ENCODE measurements around the gene RBKS. TPM values are rescaled to one million over a fixed set of nuclear protein-coding genes. Genes with fewer than 3 reads are reported as not detected.

Gene RBKS
- total and polyA plus RNA-seq, 2 of the 13 experiments (the other 11 are each of a cell fraction or from before 2014, with no cell fraction given), result 7.7 to 8.3 TPM

DNA sequence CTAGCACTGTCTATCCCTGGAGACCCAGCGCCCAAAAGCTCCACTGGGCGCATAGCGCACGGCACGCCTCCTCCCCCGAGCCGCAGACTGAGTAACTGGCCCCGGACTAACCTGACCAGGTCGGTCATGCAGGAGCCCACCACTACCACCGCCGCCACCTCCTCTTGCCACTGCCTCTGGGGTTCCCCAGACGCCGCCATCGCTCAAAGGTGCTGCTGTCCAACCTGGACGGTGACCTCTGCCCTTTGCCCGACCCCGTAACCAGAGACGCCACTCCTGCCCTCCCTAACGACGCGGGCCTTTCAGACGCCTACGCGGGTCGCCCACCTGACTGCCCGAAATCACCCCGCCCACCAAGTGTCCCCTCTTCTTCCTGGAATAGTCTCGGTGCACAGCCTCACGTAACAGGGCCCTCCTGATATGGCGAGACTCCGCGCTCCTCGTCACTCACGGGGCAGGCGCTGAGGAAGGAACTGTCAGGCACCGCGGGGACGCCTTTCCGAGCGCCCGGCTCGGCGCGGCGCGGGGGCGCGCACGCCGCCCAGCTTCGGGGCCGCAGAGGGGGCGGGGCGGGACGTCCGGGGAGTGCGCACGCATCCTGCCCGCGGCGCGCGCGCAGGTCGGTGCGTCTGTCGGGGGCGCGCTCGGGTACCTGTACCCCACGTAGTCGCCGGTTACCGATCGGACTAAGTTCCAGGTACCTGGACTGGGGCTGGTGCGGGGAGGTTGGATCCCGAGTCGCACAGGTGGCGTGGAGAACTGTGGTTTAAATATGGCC is at the start of gene RBKS, which contains the start of gene BABAM2 (continued):
- TF ChIP-seq, protein P1, sequence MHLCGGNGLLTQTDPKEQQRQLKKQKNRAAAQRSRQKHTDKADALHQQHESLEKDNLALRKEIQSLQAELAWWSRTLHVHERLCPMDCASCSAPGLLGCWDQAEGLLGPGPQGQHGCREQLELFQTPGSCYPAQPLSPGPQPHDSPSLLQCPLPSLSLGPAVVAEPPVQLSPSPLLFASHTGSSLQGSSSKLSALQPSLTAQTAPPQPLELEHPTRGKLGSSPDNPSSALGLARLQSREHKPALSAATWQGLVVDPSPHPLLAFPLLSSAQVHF (CRISPR knock-in tag; IDR thresholded peaks at IDR 0.05), result no peak
- TF ChIP-seq, protein P2, sequence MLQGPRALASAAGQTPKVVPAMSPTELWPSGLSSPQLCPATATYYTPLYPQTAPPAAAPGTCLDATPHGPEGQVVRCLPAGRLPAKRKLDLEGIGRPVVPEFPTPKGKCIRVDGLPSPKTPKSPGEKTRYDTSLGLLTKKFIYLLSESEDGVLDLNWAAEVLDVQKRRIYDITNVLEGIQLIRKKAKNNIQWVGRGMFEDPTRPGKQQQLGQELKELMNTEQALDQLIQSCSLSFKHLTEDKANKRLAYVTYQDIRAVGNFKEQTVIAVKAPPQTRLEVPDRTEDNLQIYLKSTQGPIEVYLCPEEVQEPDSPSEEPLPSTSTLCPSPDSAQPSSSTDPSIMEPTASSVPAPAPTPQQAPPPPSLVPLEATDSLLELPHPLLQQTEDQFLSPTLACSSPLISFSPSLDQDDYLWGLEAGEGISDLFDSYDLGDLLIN (CRISPR knock-in tag; IDR thresholded peaks at IDR 0.05; ENCODE audit: borderline replicate concordance), result 0 out of 2 replicates have a peak, but pooled peaks have one; percentile 70
- no peak; the same call in 1 of the 2 replicates for TF ChIP-seq CENPT (CRISPR knock-in tag; IDR thresholded peaks at IDR 0.05; ENCODE audit: low read depth)
- no peak; the same call in 1 of the 2 replicates for TF ChIP-seq SMAD3 (CRISPR knock-in tag; IDR thresholded peaks at IDR 0.05)
- peak; percentile 60 for TF ChIP-seq FOSL2 (CRISPR knock-in tag; IDR thresholded peaks at IDR 0.05)
- TF ChIP-seq, protein P3, sequence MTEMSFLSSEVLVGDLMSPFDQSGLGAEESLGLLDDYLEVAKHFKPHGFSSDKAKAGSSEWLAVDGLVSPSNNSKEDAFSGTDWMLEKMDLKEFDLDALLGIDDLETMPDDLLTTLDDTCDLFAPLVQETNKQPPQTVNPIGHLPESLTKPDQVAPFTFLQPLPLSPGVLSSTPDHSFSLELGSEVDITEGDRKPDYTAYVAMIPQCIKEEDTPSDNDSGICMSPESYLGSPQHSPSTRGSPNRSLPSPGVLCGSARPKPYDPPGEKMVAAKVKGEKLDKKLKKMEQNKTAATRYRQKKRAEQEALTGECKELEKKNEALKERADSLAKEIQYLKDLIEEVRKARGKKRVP (CRISPR knock-in tag; IDR thresholded peaks at IDR 0.05), result no peak
- peak; percentile 76 for TF ChIP-seq FOXA3 (CRISPR knock-in tag; IDR thresholded peaks at IDR 0.05)
- TF ChIP-seq, protein P4, sequence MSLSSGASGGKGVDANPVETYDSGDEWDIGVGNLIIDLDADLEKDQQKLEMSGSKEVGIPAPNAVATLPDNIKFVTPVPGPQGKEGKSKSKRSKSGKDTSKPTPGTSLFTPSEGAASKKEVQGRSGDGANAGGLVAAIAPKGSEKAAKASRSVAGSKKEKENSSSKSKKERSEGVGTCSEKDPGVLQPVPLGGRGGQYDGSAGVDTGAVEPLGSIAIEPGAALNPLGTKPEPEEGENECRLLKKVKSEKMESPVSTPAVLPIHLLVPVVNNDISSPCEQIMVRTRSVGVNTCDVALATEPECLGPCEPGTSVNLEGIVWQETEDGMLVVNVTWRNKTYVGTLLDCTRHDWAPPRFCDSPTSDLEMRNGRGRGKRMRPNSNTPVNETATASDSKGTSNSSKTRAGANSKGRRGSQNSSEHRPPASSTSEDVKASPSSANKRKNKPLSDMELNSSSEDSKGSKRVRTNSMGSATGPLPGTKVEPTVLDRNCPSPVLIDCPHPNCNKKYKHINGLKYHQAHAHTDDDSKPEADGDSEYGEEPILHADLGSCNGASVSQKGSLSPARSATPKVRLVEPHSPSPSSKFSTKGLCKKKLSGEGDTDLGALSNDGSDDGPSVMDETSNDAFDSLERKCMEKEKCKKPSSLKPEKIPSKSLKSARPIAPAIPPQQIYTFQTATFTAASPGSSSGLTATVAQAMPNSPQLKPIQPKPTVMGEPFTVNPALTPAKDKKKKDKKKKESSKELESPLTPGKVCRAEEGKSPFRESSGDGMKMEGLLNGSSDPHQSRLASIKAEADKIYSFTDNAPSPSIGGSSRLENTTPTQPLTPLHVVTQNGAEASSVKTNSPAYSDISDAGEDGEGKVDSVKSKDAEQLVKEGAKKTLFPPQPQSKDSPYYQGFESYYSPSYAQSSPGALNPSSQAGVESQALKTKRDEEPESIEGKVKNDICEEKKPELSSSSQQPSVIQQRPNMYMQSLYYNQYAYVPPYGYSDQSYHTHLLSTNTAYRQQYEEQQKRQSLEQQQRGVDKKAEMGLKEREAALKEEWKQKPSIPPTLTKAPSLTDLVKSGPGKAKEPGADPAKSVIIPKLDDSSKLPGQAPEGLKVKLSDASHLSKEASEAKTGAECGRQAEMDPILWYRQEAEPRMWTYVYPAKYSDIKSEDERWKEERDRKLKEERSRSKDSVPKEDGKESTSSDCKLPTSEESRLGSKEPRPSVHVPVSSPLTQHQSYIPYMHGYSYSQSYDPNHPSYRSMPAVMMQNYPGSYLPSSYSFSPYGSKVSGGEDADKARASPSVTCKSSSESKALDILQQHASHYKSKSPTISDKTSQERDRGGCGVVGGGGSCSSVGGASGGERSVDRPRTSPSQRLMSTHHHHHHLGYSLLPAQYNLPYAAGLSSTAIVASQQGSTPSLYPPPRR (CRISPR knock-in tag; IDR thresholded peaks at IDR 0.05; ENCODE audit: borderline replicate concordance), result peak; percentile 78; the same call in 1 of the 2 replicates
- peak; percentile 50 for TF ChIP-seq TBL1XR1 (IDR thresholded peaks at IDR 0.05; ENCODE audit: borderline replicate concordance, low read length, partially characterized antibody)
- 0 out of 2 replicates have a peak, but pooled peaks have one; percentile 8 for TF ChIP-seq ZKSCAN1 (IDR thresholded peaks at IDR 0.05; ENCODE audit: low read length)
- TF ChIP-seq ZNF567 (CRISPR knock-in tag; IDR thresholded peaks at IDR 0.05; ENCODE audit: borderline replicate concordance), result peak; percentile 92; the same call in 1 of the 2 replicates
- no peak for TF ChIP-seq JUN (CRISPR knock-in tag; IDR thresholded peaks at IDR 0.05)
- TF ChIP-seq, protein P5, sequence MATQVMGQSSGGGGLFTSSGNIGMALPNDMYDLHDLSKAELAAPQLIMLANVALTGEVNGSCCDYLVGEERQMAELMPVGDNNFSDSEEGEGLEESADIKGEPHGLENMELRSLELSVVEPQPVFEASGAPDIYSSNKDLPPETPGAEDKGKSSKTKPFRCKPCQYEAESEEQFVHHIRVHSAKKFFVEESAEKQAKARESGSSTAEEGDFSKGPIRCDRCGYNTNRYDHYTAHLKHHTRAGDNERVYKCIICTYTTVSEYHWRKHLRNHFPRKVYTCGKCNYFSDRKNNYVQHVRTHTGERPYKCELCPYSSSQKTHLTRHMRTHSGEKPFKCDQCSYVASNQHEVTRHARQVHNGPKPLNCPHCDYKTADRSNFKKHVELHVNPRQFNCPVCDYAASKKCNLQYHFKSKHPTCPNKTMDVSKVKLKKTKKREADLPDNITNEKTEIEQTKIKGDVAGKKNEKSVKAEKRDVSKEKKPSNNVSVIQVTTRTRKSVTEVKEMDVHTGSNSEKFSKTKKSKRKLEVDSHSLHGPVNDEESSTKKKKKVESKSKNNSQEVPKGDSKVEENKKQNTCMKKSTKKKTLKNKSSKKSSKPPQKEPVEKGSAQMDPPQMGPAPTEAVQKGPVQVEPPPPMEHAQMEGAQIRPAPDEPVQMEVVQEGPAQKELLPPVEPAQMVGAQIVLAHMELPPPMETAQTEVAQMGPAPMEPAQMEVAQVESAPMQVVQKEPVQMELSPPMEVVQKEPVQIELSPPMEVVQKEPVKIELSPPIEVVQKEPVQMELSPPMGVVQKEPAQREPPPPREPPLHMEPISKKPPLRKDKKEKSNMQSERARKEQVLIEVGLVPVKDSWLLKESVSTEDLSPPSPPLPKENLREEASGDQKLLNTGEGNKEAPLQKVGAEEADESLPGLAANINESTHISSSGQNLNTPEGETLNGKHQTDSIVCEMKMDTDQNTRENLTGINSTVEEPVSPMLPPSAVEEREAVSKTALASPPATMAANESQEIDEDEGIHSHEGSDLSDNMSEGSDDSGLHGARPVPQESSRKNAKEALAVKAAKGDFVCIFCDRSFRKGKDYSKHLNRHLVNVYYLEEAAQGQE (IDR thresholded peaks at IDR 0.05; ENCODE audit: borderline replicate concordance in 1 of 2, low read depth in 1 of 2, low read length in 2 of 2), result peak; percentile 23 to 86
- no peak for TF ChIP-seq ARNT (IDR thresholded peaks at IDR 0.05)
- TF ChIP-seq ZFP37 (CRISPR knock-in tag; IDR thresholded peaks at IDR 0.05; ENCODE audit: borderline replicate concordance), result peak; percentile 83
- peak; percentile 69; the same call in 1 of the 2 replicates for TF ChIP-seq ZBTB7B (CRISPR knock-in tag; IDR thresholded peaks at IDR 0.05)

All from HepG2 (cell line).